Measurements from ENCODE around the gene HADH.
"Not testable (repeated sequence)": the region's sequence is repeated elsewhere in the genome, so short reads cannot be mapped to it uniquely, and the experiment has no call there.

The HADH gene

GRCh38 chr4:107996949-107997788 lies 7.5 kb downstream of the HADH start:
- DNase-seq, result no peak

GRCh38 chr4:107997794-107998193 lies 8.1 kb downstream of the HADH start:
- no peak for DNase-seq

GRCh38 chr4:107999932-108000539 lies 10.3 kb downstream of the HADH start:
- DNase-seq, result no peak

GRCh38 chr4:108001540-108002135 lies 11.9 kb downstream of the HADH start:
- no peak for DNase-seq

- no peak for DNase-seq
Measured at GRCh38 chr4:108003982-108004515, 14.4 kb downstream of the HADH start.

- no peak for DNase-seq
Measured at GRCh38 chr4:108004646-108005045, 15.0 kb downstream of the HADH start.

- no peak for DNase-seq
Measured at GRCh38 chr4:108005807-108006206, 16.1 kb downstream of the HADH start.

- DNase-seq, result no peak
Measured at GRCh38 chr4:108006361-108006760, 16.7 kb downstream of the HADH start.

GRCh38 chr4:108007984-108008383 lies 18.3 kb downstream of the HADH start:
- no peak for DNase-seq

GRCh38 chr4:108008721-108009120 lies 19.0 kb downstream of the HADH start:
- no peak for DNase-seq

GRCh38 chr4:108010167-108010566 lies 20.5 kb downstream of the HADH start:
- DNase-seq, result no peak

GRCh38 chr4:108012382-108012781 lies 22.7 kb downstream of the HADH start:
- DNase-seq, result not testable (repeated sequence)

- DNase-seq, result no peak
Measured at GRCh38 chr4:108013327-108013726, 23.6 kb downstream of the HADH start.

GRCh38 chr4:108013955-108014354 lies 24.3 kb downstream of the HADH start:
- DNase-seq, result no peak

GRCh38 chr4:108018040-108018883 lies 28.6 kb downstream of the HADH start:
- peak; percentile 69 for DNase-seq

- no peak for DNase-seq
Measured at GRCh38 chr4:108018884-108019187, 29.1 kb downstream of the HADH start.

- no peak for DNase-seq
Measured at GRCh38 chr4:108024085-108024877, 34.6 kb downstream of the HADH start.

- DNase-seq, result no peak
Measured at GRCh38 chr4:108024878-108025165, 35.1 kb downstream of the HADH start.

GRCh38 chr4:108029016-108029720 lies 39.5 kb downstream of the HADH start:
- no peak for DNase-seq

- DNase-seq, result no peak
Measured at GRCh38 chr4:108029731-108030130, 40.0 kb downstream of the HADH start.

GRCh38 chr4:108030332-108030731 lies 40.6 kb downstream of the HADH start:
- peak; percentile 71 for DNase-seq
